ENCODE measurements around the gene TRABD. TPM values are rescaled to one million over a fixed set of nuclear protein-coding genes. Genes with fewer than 3 reads are reported as not detected.

The TRABD gene
- total RNA-seq, 1 donor from 2014 or later = 44.4 TPM

DNA sequence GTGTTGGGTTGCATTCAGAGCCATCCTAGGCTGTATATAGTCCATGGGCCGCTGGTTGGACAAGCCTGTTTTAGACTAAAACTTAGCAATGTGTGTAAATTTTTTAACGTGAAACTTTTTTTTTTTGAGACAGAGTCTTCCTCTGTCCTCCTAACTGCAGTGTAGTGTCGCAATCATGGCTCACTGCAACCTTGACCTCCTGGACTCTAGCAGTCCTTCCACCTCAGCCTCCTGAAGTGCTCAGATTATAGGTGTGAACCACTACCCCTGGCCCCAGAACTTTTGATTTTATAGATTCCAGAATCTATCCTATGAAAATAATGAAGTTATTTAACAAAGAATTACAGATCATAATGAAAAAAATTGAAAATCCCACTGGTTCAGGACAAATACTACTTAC is 45.1 kb upstream of the TRABD start:
- Mint-ChIP-seq H3K4me1 (peaks cover 13% of the 10 kb centered on the region), H3K27ac (no peak overlapping the region)
- DNase-seq (ENCODE audit: low spot score in 2 of 2, unreplicated experiment in 2 of 2) = no peak

DNA sequence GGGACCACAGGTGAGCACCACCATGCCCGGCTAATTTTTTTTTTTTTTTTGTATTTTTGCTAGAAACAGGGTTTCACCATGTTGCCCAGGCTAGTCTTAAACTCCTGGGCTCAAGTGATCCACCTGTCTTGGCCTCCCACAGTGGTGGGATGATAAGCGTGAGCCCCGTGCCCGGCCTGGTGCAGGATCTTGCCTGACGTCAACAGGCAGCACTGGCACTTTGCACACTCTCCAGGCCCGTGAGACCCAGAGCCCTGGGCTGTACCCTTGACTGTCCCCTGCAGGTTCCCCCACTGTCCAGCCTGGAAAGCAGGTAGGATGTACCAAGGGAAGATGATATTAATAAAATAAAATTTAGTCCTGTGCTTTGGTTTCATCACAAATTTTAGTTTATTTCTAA is 44.3 kb upstream of the TRABD start:
- Mint-ChIP-seq H3K4me3 (no peak overlapping the region), H3K27me3 (ENCODE audit: low read depth) (peaks cover 7% of the 10 kb centered on the region), H3K27ac (no peak overlapping the region), H3K9me3 (peaks cover 4% of the 10 kb centered on the region), H3K4me1 (peaks cover 18% of the 10 kb centered on the region), H3K36me3 (no peaks in the 10 kb centered on the region)
- no peak for DNase-seq (ENCODE audit: low spot score in 2 of 2, unreplicated experiment in 2 of 2)
- TF ChIP-seq, protein P1, sequence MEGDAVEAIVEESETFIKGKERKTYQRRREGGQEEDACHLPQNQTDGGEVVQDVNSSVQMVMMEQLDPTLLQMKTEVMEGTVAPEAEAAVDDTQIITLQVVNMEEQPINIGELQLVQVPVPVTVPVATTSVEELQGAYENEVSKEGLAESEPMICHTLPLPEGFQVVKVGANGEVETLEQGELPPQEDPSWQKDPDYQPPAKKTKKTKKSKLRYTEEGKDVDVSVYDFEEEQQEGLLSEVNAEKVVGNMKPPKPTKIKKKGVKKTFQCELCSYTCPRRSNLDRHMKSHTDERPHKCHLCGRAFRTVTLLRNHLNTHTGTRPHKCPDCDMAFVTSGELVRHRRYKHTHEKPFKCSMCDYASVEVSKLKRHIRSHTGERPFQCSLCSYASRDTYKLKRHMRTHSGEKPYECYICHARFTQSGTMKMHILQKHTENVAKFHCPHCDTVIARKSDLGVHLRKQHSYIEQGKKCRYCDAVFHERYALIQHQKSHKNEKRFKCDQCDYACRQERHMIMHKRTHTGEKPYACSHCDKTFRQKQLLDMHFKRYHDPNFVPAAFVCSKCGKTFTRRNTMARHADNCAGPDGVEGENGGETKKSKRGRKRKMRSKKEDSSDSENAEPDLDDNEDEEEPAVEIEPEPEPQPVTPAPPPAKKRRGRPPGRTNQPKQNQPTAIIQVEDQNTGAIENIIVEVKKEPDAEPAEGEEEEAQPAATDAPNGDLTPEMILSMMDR (IDR thresholded peaks at IDR 0.05; ENCODE audit: unreplicated experiment) = no peak

More for the DNA sequence above, 45.1 kb upstream of the TRABD start:
- Mint-ChIP-seq H3K27me3 (ENCODE audit: low read depth) (peaks cover 7% of the 10 kb centered on the region), H3K4me3 (no peak overlapping the region), H3K9me3 (peaks cover 4% of the 10 kb centered on the region), H3K36me3 (no peaks in the 10 kb centered on the region)
- TF ChIP-seq, protein P1 (IDR thresholded peaks at IDR 0.05; ENCODE audit: unreplicated experiment) = no peak

- Mint-ChIP-seq H3K36me3 (no peaks in the 10 kb centered on the region), H3K4me1 (peaks cover 18% of the 10 kb centered on the region), H3K27ac (no peak overlapping the region), H3K27me3 (ENCODE audit: low read depth) (peaks cover 7% of the 10 kb centered on the region), H3K9me3 (peaks cover 4% of the 10 kb centered on the region), H3K4me3 (no peak overlapping the region)
- no peak for DNase-seq (ENCODE audit: low spot score in 2 of 2, unreplicated experiment in 2 of 2)
- TF ChIP-seq, protein P1 (IDR thresholded peaks at IDR 0.05; ENCODE audit: unreplicated experiment) = no peak
These were observed 43.8 kb upstream of the TRABD start for GRCh38 chr22:50141891-50142363.

DNA sequence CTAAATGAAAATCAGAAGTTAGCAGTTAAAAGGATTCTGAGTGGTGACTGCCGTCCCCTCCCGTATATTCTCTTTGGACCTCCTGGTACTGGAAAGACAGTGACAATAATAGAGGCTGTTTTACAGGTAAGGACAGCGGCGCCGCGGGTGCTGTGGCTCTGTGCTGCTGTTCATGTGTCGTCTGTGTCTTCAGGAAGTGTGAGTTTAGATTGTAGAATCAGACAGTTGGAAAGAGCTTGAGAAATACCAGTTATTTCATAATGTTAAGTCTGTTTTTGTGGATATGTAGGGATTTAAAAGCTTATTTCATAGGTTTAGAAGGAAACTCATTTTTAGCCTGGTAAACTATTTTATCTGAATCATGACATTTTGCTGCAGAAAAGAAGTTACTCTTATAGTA is 42.6 kb upstream of the TRABD start:
- H3K9me3 Mint-ChIP-seq = no peaks in the 10 kb centered on the region
- DNase-seq (ENCODE audit: low spot score in 2 of 2, unreplicated experiment in 2 of 2) = no peak
- no peaks in the 10 kb centered on the region for H3K36me3 Mint-ChIP-seq
- H3K27ac Mint-ChIP-seq = no peak overlapping the region
- H3K27me3 Mint-ChIP-seq (ENCODE audit: low read depth) = peaks cover 7% of the 10 kb centered on the region
- H3K4me3 Mint-ChIP-seq = no peak overlapping the region
- TF ChIP-seq, protein P1 (IDR thresholded peaks at IDR 0.05; ENCODE audit: unreplicated experiment) = no peak
- peaks cover 18% of the 10 kb centered on the region for H3K4me1 Mint-ChIP-seq

- DNase-seq (ENCODE audit: low spot score in 2 of 2, unreplicated experiment in 2 of 2) = no peak
- H3K4me3 Mint-ChIP-seq = no peak overlapping the region
- TF ChIP-seq, protein P1 (IDR thresholded peaks at IDR 0.05; ENCODE audit: unreplicated experiment) = no peak
- H3K36me3 Mint-ChIP-seq = no peaks in the 10 kb centered on the region
- no peak overlapping the region for H3K27ac Mint-ChIP-seq
- H3K9me3 Mint-ChIP-seq = no peaks in the 10 kb centered on the region
- H3K27me3 Mint-ChIP-seq (ENCODE audit: low read depth) = peaks cover 7% of the 10 kb centered on the region
- peaks cover 18% of the 10 kb centered on the region for H3K4me1 Mint-ChIP-seq
These were observed 41.6 kb upstream of the TRABD start for GRCh38 chr22:50144005-50144614.
